DND-41 (cell line): ENCODE measurements around the gene SCP2D1.

Experiments
- ATAC-seq: fragments of 200-7000 bp; cut with Tn5 transposase; 3 replicates; pipeline ENCODE4 v1.9.1; 2021; ENCODE audit warnings: low read depth; ENCODE audit not compliant: insufficient read depth
- DNase-seq: peaks from one replicate; pipeline ENCODE4 v3.0.0-alpha.2; 2020
- H2AFZ ChIP-seq: 2 replicates; pipeline ENCODE4 v1.6.0; 2012; ENCODE audit warnings: low read depth, low read length
- H3K27ac ChIP-seq: 2 replicates; pipeline ENCODE4 v1.5.1; 2012; ENCODE audit warnings: low read length, inconsistent platforms
- H3K27me3 ChIP-seq: fragments of 200-600 bp; sonication (generic); 2 replicates; pipeline ENCODE4 v1.6.0; 2012; ENCODE audit warnings: low read length, mild to moderate bottlenecking, inconsistent platforms; ENCODE audit not compliant: insufficient read depth, poor library complexity
- H3K36me3 ChIP-seq: 2 replicates; pipeline ENCODE4 v1.5.1; 2012; ENCODE audit warnings: low read length, inconsistent platforms; ENCODE audit not compliant: insufficient read depth
- H3K4me1 ChIP-seq: 2 replicates; pipeline ENCODE4 v1.5.1; 2012; ENCODE audit warnings: mild to moderate bottlenecking, low read length; ENCODE audit not compliant: insufficient read depth
- H3K4me2 ChIP-seq: 2 replicates; pipeline ENCODE4 v1.6.0; 2012; ENCODE audit warnings: mild to moderate bottlenecking, moderate library complexity, low read length, inconsistent platforms; ENCODE audit not compliant: insufficient read depth
- H3K4me3 ChIP-seq, 2 experiments: fragments of 200-600 bp in 1 of 2; shearing (Covaris generic) in 1 of 2; 2 replicates each; pipeline ENCODE4 v1.5.1; 2012 to 2016; ENCODE audit warnings: inconsistent platforms in 2 of 2, low read length in 2 of 2, mild to moderate bottlenecking in 2 of 2, low read depth in 1 of 2, moderate library complexity in 1 of 2
- H3K79me2 ChIP-seq: 2 replicates; pipeline ENCODE4 v1.6.0; 2012; ENCODE audit warnings: low read length, inconsistent platforms; ENCODE audit not compliant: insufficient read depth
- H3K9ac ChIP-seq: 2 replicates; pipeline ENCODE4 v1.6.0; 2012; ENCODE audit warnings: low read depth, mild to moderate bottlenecking, inconsistent platforms, low read length, moderate library complexity
- H3K9me3 ChIP-seq: 2 replicates; pipeline ENCODE4 v1.5.1; 2012; ENCODE audit warnings: low read length, moderate library complexity, mild to moderate bottlenecking, inconsistent platforms; ENCODE audit not compliant: insufficient read depth, severe bottlenecking
- H4K20me1 ChIP-seq: 2 replicates; pipeline ENCODE4 v1.6.0; 2012; ENCODE audit warnings: low read length; ENCODE audit not compliant: insufficient read depth
- EZH2 ChIP-seq: IDR thresholded peaks from 3 replicates; pipeline ENCODE4 v1.6.1; 2012; ENCODE audit warnings: borderline replicate concordance, low read depth, mild to moderate bottlenecking, moderate library complexity, low read length, inconsistent platforms; ENCODE audit not compliant: severe bottlenecking
- TF ChIP-seq, protein P1 (sequence below): IDR thresholded peaks from 2 replicates; pipeline ENCODE4 v1.5.1; 2012; ENCODE audit warnings: borderline replicate concordance, low read length, moderate library complexity, mild to moderate bottlenecking; ENCODE audit not compliant: poor library complexity, severe bottlenecking; ENCODE audit errors: extremely low read depth

Gene SCP2D1

DNA sequence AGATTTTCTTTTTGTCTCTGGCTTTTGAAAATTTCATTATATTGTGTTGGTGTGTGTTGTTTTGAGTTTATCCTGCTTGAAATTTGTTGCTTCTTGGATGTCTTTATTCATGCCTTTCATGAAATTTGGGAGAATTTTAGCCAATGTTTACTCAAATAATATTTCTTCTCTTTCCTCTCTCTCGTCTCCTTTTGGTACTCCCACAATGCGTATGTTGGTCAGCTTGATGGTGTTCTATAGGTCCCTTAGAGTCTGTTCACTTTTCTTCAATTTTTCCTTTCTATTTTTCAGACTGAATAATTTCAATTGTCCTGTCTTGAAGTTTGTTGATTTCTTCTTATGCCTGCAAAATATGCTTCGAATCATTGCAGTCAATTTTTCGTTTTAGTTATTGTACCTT lies 39.6 kb downstream of the SCP2D1 start:
- Histone ChIP-seq H2AFZ (no peak overlapping the region), H3K9ac (no peak overlapping the region), H3K4me1 (no peaks in the 10 kb centered on the region), H3K27ac (no peak overlapping the region), H4K20me1 (no peaks in the 10 kb centered on the region), H3K27me3 (no peaks in the 10 kb centered on the region), H3K79me2 (no peaks in the 10 kb centered on the region), H3K9me3 (no peaks in the 10 kb centered on the region), H3K36me3 (no peaks in the 10 kb centered on the region), H3K4me3 (no peak overlapping the region), H3K4me2 (no peak overlapping the region)
- TF ChIP-seq, protein P1, sequence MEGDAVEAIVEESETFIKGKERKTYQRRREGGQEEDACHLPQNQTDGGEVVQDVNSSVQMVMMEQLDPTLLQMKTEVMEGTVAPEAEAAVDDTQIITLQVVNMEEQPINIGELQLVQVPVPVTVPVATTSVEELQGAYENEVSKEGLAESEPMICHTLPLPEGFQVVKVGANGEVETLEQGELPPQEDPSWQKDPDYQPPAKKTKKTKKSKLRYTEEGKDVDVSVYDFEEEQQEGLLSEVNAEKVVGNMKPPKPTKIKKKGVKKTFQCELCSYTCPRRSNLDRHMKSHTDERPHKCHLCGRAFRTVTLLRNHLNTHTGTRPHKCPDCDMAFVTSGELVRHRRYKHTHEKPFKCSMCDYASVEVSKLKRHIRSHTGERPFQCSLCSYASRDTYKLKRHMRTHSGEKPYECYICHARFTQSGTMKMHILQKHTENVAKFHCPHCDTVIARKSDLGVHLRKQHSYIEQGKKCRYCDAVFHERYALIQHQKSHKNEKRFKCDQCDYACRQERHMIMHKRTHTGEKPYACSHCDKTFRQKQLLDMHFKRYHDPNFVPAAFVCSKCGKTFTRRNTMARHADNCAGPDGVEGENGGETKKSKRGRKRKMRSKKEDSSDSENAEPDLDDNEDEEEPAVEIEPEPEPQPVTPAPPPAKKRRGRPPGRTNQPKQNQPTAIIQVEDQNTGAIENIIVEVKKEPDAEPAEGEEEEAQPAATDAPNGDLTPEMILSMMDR = no peak
- no peak for TF ChIP-seq EZH2
- no peak for ATAC-seq
- DNase-seq = no peak

DNA sequence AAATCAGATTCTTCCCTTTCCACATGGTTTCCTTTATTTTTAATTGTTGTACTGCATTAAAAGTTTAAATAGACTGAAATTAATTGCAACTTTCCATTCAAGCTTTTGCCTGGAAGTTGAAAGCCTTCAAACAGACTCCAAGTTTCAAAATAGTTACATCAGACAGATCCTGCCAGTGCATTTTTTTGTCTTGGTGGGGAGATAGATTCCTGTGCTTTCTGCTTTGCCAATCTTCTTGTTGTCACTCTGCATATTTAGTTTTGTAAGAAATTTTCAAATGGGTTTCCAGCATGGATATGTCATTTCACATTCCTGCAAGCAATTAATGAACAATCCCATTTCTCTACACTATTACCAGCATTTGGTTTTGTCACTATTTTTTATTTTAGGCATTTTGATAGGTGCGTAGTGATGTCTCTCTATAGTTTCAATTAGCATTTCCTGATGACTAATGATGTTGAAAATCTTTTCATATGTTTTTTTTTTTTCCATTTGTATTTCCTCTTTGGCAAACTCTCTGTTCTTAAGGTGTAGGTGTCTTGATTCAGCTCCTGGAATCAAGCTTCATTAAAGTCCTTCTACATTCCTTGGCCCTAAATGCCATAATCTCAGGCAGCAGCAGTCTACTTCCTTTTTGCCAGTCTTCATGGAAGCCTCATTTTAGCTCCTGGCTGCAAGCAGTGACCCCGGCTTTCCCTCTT lies 40.5 kb downstream of the SCP2D1 start:
- no peak for DNase-seq

DNA sequence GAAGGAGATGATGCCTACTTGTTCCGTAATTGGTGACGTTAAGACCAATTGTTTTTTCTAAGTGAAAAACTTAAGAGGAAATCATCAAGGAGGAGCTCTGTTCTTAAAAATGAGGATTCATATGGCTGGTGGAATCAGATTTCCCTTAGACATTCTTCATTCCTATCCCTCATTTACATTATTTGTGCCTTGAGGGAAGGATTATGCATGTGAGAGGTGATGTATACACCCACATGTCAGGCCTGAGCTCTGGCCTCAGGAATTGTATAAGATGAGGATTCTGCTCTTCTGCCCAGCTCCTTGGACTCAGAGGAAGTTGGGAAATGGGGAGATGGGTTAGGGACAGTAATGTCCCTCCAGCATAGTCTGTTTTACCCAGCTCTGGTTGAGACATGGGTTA lies 42.3 kb downstream of the SCP2D1 start:
- TF ChIP-seq EZH2 = no peak
- TF ChIP-seq, protein P1 = no peak
- H3K9ac ChIP-seq = no peak overlapping the region
- no peak for ATAC-seq
- no peak overlapping the region for H3K27ac ChIP-seq
- H3K4me2 ChIP-seq = no peak overlapping the region
- H3K4me3 ChIP-seq = no peak overlapping the region
- DNase-seq = no peak
- H3K9me3 ChIP-seq = no peaks in the 10 kb centered on the region
- H3K4me1 ChIP-seq = no peaks in the 10 kb centered on the region
- no peaks in the 10 kb centered on the region for H4K20me1 ChIP-seq
- no peaks in the 10 kb centered on the region for H3K27me3 ChIP-seq
- no peak overlapping the region for H2AFZ ChIP-seq
- no peaks in the 10 kb centered on the region for H3K79me2 ChIP-seq
- H3K36me3 ChIP-seq = no peaks in the 10 kb centered on the region

More for the DNA sequence above, 40.5 kb downstream of the SCP2D1 start:
- no peak for ATAC-seq
- H3K4me2 ChIP-seq = no peak overlapping the region
- no peak overlapping the region for H2AFZ ChIP-seq
- no peaks in the 10 kb centered on the region for H4K20me1 ChIP-seq
- no peak overlapping the region for H3K4me3 ChIP-seq
- H3K36me3 ChIP-seq = no peaks in the 10 kb centered on the region
- no peaks in the 10 kb centered on the region for H3K79me2 ChIP-seq
- H3K9me3 ChIP-seq = no peaks in the 10 kb centered on the region
- H3K27me3 ChIP-seq = no peaks in the 10 kb centered on the region
- H3K4me1 ChIP-seq = no peaks in the 10 kb centered on the region
- TF ChIP-seq, protein P1 = no peak
- no peak for TF ChIP-seq EZH2
- no peak overlapping the region for H3K9ac ChIP-seq
- no peak overlapping the region for H3K27ac ChIP-seq

DNA sequence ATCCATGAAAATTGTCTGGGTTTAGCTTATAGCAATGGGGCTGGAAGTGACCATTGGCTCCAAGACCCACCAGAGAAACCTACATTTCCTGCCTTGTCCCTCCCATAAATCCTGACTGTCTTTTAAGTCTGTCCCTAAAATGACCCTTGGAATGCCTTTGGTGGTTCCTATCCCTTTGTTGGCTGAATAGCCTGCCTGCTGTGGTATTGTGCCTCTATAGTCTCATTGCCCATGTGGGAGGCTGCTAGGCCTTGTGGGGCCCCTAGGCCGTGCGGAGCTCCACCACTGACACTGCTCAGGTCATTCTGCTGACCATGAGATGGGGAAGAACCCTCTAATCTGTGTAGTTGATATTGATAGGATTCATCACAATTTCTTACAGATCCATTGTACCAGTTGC lies 43.3 kb downstream of the SCP2D1 start:
- Histone ChIP-seq H4K20me1 (no peaks in the 10 kb centered on the region), H3K79me2 (no peaks in the 10 kb centered on the region), H3K36me3 (no peaks in the 10 kb centered on the region), H2AFZ (no peak overlapping the region), H3K4me3 (no peak overlapping the region), H3K9ac (no peak overlapping the region), H3K9me3 (no peaks in the 10 kb centered on the region), H3K4me1 (no peaks in the 10 kb centered on the region), H3K4me2 (no peak overlapping the region), H3K27ac (no peak overlapping the region), H3K27me3 (no peaks in the 10 kb centered on the region)
- DNase-seq = no peak
- TF ChIP-seq, protein P1 = no peak
- TF ChIP-seq EZH2 = no peak
- no peak for ATAC-seq
